Transverse colon (tissue), 4 donors: Measurements from ENCODE around the gene LRP1B. TPM values are rescaled to one million over a fixed set of nuclear protein-coding genes. Genes with fewer than 3 reads are reported as not detected.

Source experiments
- DNase-seq: peaks from one replicate; pipeline ENCODE4 v3.0.0-alpha.2; 2019
- H3K27ac ChIP-seq, 4 donors: fragments of 200-600 bp; sonication (generic); 2 replicates each; pipeline ENCODE4 v1.5.1; 2016 to 2018; ENCODE audit warnings: inconsistent platforms in 4 of 4
- H3K27me3 ChIP-seq: fragments of 200-600 bp; sonication (generic); 2 replicates; pipeline ENCODE4 v1.5.1; 2017; ENCODE audit warnings: inconsistent platforms
- H3K36me3 ChIP-seq, 4 donors: fragments of 200-600 bp; sonication (generic); 2 replicates each; pipeline ENCODE4 v1.5.1; 2017 to 2019; ENCODE audit warnings: inconsistent platforms in 4 of 4
- H3K4me1 ChIP-seq, 4 donors: fragments of 200-600 bp; sonication (generic); 2 replicates each; pipeline ENCODE4 v1.5.1; 2017 to 2020; ENCODE audit warnings: inconsistent platforms in 4 of 4
- H3K4me3 ChIP-seq, 4 donors: fragments of 200-600 bp; sonication (generic); 1 replicate in 1 of 4; 2 replicates in 3 of 4; pipeline versions ENCODE4 v1.5.1 to v1.6.1; 2017 to 2019; ENCODE audit warnings: inconsistent platforms in 4 of 4
- H3K9me3 ChIP-seq, 2 donors: fragments of 200-600 bp; sonication (generic); 2 replicates each; pipeline ENCODE4 v1.5.1; 2017 to 2019; ENCODE audit warnings: inconsistent platforms in 2 of 2
- CTCF ChIP-seq, 5 experiments: fragments of 200-600 bp in 3 of 5; fragments of 450-650 bp in 2 of 5; sonication (generic) in 3 of 5; IDR thresholded peaks; 1 replicate in 2 of 5; 2 replicates in 3 of 5; pipeline ENCODE4 v1.5.1; 2016 to 2017; ENCODE audit warnings: antibody characterized with exemption in 5 of 5, inconsistent platforms in 3 of 5, mild to moderate bottlenecking in 2 of 5, moderate library complexity in 1 of 5
- EP300 ChIP-seq: sonication (generic); formaldehyde crosslinking; IDR thresholded peaks from one replicate; pipeline ENCODE4 v1.6.1; 2017; ENCODE audit warnings: antibody characterized with exemption, low read depth
- POLR2A ChIP-seq: fragments of 450-650 bp; IDR thresholded peaks from one replicate; pipeline ENCODE4 v1.6.1; 2016; ENCODE audit warnings: antibody characterized with exemption, mild to moderate bottlenecking, moderate library complexity
- POLR2AphosphoS5 ChIP-seq, 3 donors: sonication (generic); formaldehyde crosslinking; IDR thresholded peaks; one replicate each; pipeline ENCODE4 v1.6.1; 2016; ENCODE audit warnings: antibody characterized with exemption in 3 of 3
- WGBS, 2 donors: methylation state at CpG; one replicate each; pipeline ENCODE4 v1.1.5; 2018; ENCODE audit warnings: low coverage in 1 of 2; 5-methylcytosine and 5-hydroxymethylcytosine counted together
- in situ Hi-C, 4 donors: fragments of 200-750 bp; cut with MboI; loops; one replicate each; pipeline versions ENCODE4 v1.15.0 to v1.15.1; 2017; ENCODE audit warnings: low sequenced_read_pairs in 3 of 4, low pct_ligation_motif_present in 1 of 4, low pct_unique_long_range_greater_than_20kb in 1 of 4
- intact Hi-C: fragments of 100-400 bp; cut with DNase I; formaldehyde crosslinking; loops from one replicate; pipeline ENCODE4 v1.15.1; 2023; ENCODE audit warnings: low total_unique reads
- total RNA-seq, 4 donors: library from RNA; depleted of rRNA; stranded (reverse); fragments of >200 nt; gene quantifications; one replicate each; pipeline ENCODE4 v1.1.0, GENCODE V29; 2016

LRP1B gene
- total RNA-seq, 4 donors from 2014 or later: 0.48 to 5.4 (median 0.82) TPM; not detected in 1

- intact Hi-C loops: no loop called here
Observed at GRCh38 chr2:141957321-141957720, 173.5 kb downstream of the LRP1B start.

GRCh38 chr2:141947396-141948114 is 183.3 kb downstream of the LRP1B start:
- in situ Hi-C loops (no loop called here), intact Hi-C loops (no loop called here)
- DNase-seq: no peak
- no peak overlapping the region for H3K4me3 ChIP-seq
- 70 to 92% methylated on average over 4 to 6 of the region's 6 CpGs for WGBS, 2 donors
- H3K27me3 ChIP-seq: no peaks in the 10 kb centered on the region
- no peak overlapping the region for H3K27ac ChIP-seq
- H3K36me3 ChIP-seq: no peaks in the 10 kb centered on the region
- no peak for TF ChIP-seq POLR2AphosphoS5 (IDR thresholded peaks at IDR 0.05)
- no peak for TF ChIP-seq POLR2A
- no peak for TF ChIP-seq CTCF (IDR thresholded peaks at IDR 0.05)
- TF ChIP-seq EP300: no peak
- no peaks in the 10 kb centered on the region for H3K4me1 ChIP-seq
- H3K9me3 ChIP-seq: no peaks in the 10 kb centered on the region

More at GRCh38 chr2:141957321-141957720, 173.5 kb downstream of the LRP1B start:
- 42 to 49% methylated on average over 2 to 5 of the region's 5 CpGs for WGBS, 2 donors
- DNase-seq: no peak
- TF ChIP-seq POLR2A (no peak), CTCF (IDR thresholded peaks at IDR 0.05) (no peak), POLR2AphosphoS5 (IDR thresholded peaks at IDR 0.05) (no peak), EP300 (no peak)
- Histone ChIP-seq H3K9me3 (no peaks in the 10 kb centered on the region), H3K36me3 (no peaks in the 10 kb centered on the region), H3K27ac (no peak overlapping the region), H3K4me1 (no peaks in the 10 kb centered on the region), H3K27me3 (no peaks in the 10 kb centered on the region), H3K4me3 (no peak overlapping the region)
- in situ Hi-C loops: no loop called here

GRCh38 chr2:141946016-141946415 is 184.8 kb downstream of the LRP1B start:
- Histone ChIP-seq H3K4me3 (no peak overlapping the region), H3K9me3 (no peaks in the 10 kb centered on the region), H3K27me3 (no peaks in the 10 kb centered on the region), H3K36me3 (no peaks in the 10 kb centered on the region), H3K4me1 (no peaks in the 10 kb centered on the region), H3K27ac (no peak overlapping the region)
- 69% methylated on average over 3 of the region's 3 CpGs; no CpG with 5 or more reads in 1 of the 2 donors for WGBS, 2 donors
- no peak for DNase-seq
- TF ChIP-seq EP300 (no peak), CTCF (IDR thresholded peaks at IDR 0.05) (no peak), POLR2A (no peak), POLR2AphosphoS5 (IDR thresholded peaks at IDR 0.05) (no peak)
- in situ Hi-C loops (no loop called here), intact Hi-C loops (no loop called here)

GRCh38 chr2:141943918-141944317 is 186.9 kb downstream of the LRP1B start:
- Histone ChIP-seq H3K27ac (no peak overlapping the region), H3K4me3 (no peak overlapping the region), H3K27me3 (no peaks in the 10 kb centered on the region), H3K9me3 (no peaks in the 10 kb centered on the region), H3K4me1 (no peaks in the 10 kb centered on the region), H3K36me3 (no peaks in the 10 kb centered on the region)
- 52 to 65% methylated on average over 5 to 7 of the region's 7 CpGs for WGBS, 2 donors
- in situ Hi-C loops (no loop called here), intact Hi-C loops (no loop called here)
- TF ChIP-seq POLR2A (no peak), POLR2AphosphoS5 (IDR thresholded peaks at IDR 0.05) (no peak)
- DNase-seq: no peak
